HCT116 (cell line): ENCODE measurements around the gene R3HDM4. TPM values are rescaled to one million over a fixed set of nuclear protein-coding genes. Genes with fewer than 3 reads are reported as not detected.

Experiments
- ATAC-seq: fragments of 200-7000 bp; cut with Tn5 transposase; 2 replicates; pipeline ENCODE4 v1.9.1; 2020; ENCODE audit warnings: mild to moderate bottlenecking, moderate library complexity
- BruUV-seq: library from RNA; stranded (reverse); fragments of 400-500 nt; replicated peaks from 2 replicates; lab custom pipeline; 2021; lab: Mats Ljungman, UMichigan
- CTCF ChIA-PET: fragments of 300-600 bp; sonication (Branson Sonifier 250); formaldehyde crosslinking; loops from one replicate; lab custom pipeline; 2021; ENCODE audit warnings: antibody characterized with exemption; lab: Charles Lee
- POLR2A ChIA-PET: fragments of 300-600, 350-600 bp; sonication (Branson Sonifier 250); formaldehyde crosslinking; loops from one replicate; lab custom pipeline; 2021; ENCODE audit warnings: antibody characterized with exemption; lab: Charles Lee
- RAD21 ChIA-PET, 2 experiments: fragments of 300-600 bp; sonication (Branson Sonifier 250); formaldehyde crosslinking; loops; one replicate each; lab custom pipeline; 2023; ENCODE audit warnings: low total read pairs in 2 of 2; ENCODE audit not compliant: uncharacterized antibody in 2 of 2, unreplicated experiment in 2 of 2, low non-redundant PET in 1 of 2; lab: Charles Lee
- DNase-seq: peaks from one replicate; pipeline ENCODE4 v3.0.0-alpha.2; 2010; ENCODE audit warnings: low read depth, low spot score
- H2AFZ ChIP-seq: fragments of 200-600 bp; shearing (Covaris generic), sonication (generic); 2 replicates; pipeline ENCODE4 v1.6.1; 2017; ENCODE audit warnings: low read depth, mixed run types, mixed read lengths, antibody characterized with exemption, low read length; ENCODE audit not compliant: poor library complexity, severe bottlenecking
- H3K27ac ChIP-seq: 2 replicates; pipeline ENCODE4 v1.5.1; 2012; ENCODE audit warnings: low read depth, low read length
- H3K27me3 ChIP-seq: fragments of 200-600 bp; sonication (generic); 2 replicates; pipeline ENCODE4 v1.6.1; 2016; ENCODE audit warnings: mixed run types, low read length, mixed read lengths; ENCODE audit not compliant: insufficient read depth
- H3K36me3 ChIP-seq, 2 experiments: fragments of 200-500 bp in 1 of 2; fragments of 200-600 bp in 1 of 2; sonication (Bioruptor generic) in 1 of 2; sonication (generic) in 1 of 2; 2 replicates each; pipeline versions ENCODE4 v1.5.1 to v1.6.1; 2014 to 2016; ENCODE audit warnings: low read length in 2 of 2, inconsistent platforms in 1 of 2, mixed read lengths in 1 of 2, mixed run types in 1 of 2; ENCODE audit not compliant: insufficient read depth in 2 of 2, control insufficient read depth in 1 of 2
- H3K4me1 ChIP-seq, 2 experiments: fragments of 200-600 bp in 1 of 2; sonication (generic) in 1 of 2; 2 replicates each; pipeline versions ENCODE4 v1.5.1 to v1.6.1; 2012 to 2017; ENCODE audit warnings: low read length in 2 of 2, inconsistent platforms in 1 of 2, mild to moderate bottlenecking in 1 of 2, mixed read lengths in 1 of 2, mixed run types in 1 of 2, moderate library complexity in 1 of 2; ENCODE audit not compliant: insufficient read depth in 2 of 2, control insufficient read depth in 1 of 2
- H3K4me2 ChIP-seq: fragments of 200-600 bp; sonication (generic); 2 replicates; pipeline ENCODE4 v1.6.1; 2017; ENCODE audit warnings: mixed run types, low read length, mixed read lengths
- H3K4me3 ChIP-seq, 2 experiments: fragments of 200-600 bp in 1 of 2; sonication (generic) in 1 of 2; replicated peaks in 1 of 2; 2 replicates each; pipeline ENCODE4 v1.5.1; 2011 to 2016; ENCODE audit warnings: low read length in 2 of 2, control low read depth in 1 of 2, low read depth in 1 of 2, mild to moderate bottlenecking in 1 of 2, mixed read lengths in 1 of 2, mixed run types in 1 of 2
- H3K79me2 ChIP-seq: fragments of 200-600 bp; sonication (generic); 2 replicates; pipeline ENCODE4 v1.6.1; 2017; ENCODE audit warnings: mild to moderate bottlenecking, mixed run types, low read length, moderate library complexity, mixed read lengths; ENCODE audit not compliant: insufficient read depth
- H3K9ac ChIP-seq: fragments of 200-600 bp; sonication (generic); 2 replicates; pipeline ENCODE4 v1.6.1; 2016; ENCODE audit warnings: low read length, mixed read lengths
- H3K9me2 ChIP-seq: fragments of 200-600 bp; sonication (generic), shearing (Covaris generic); 2 replicates; pipeline ENCODE4 v1.6.1; 2017; ENCODE audit warnings: mixed run types, mild to moderate bottlenecking, moderate library complexity; ENCODE audit not compliant: insufficient read depth
- H3K9me3 ChIP-seq, 2 experiments: fragments of 200-500 bp in 1 of 2; fragments of 200-600 bp in 1 of 2; sonication (Bioruptor generic) in 1 of 2; sonication (generic) in 1 of 2; 2 replicates each; pipeline ENCODE4 v1.6.1; 2014 to 2017; ENCODE audit warnings: low read length in 2 of 2, mixed read lengths in 2 of 2, inconsistent platforms in 1 of 2, low read depth in 1 of 2, mild to moderate bottlenecking in 1 of 2, mixed run types in 1 of 2, moderate library complexity in 1 of 2; ENCODE audit not compliant: control insufficient read depth in 1 of 2, insufficient read depth in 1 of 2
- H4K20me1 ChIP-seq: fragments of 200-600 bp; sonication (generic), shearing (Covaris generic); 2 replicates; pipeline ENCODE4 v1.6.1; 2017; ENCODE audit warnings: mixed run types, mild to moderate bottlenecking, moderate library complexity; ENCODE audit not compliant: insufficient read depth
- ATF3 ChIP-seq: IDR thresholded peaks from 2 replicates; pipeline ENCODE4 v1.6.1; 2012
- EGR1 ChIP-seq: IDR thresholded peaks from 2 replicates; pipeline ENCODE4 v1.6.1; 2012; ENCODE audit warnings: low read depth
- ELF1 ChIP-seq: IDR thresholded peaks from 2 replicates; pipeline ENCODE4 v1.6.1; 2012; ENCODE audit warnings: low read depth, borderline replicate concordance
- EZH2 ChIP-seq: fragments of 200-600 bp; sonication (generic); IDR thresholded peaks from 2 replicates; pipeline ENCODE4 v1.6.1; 2017; ENCODE audit warnings: antibody characterized with exemption, mixed run types
- JUND ChIP-seq: IDR thresholded peaks from 2 replicates; pipeline ENCODE4 v1.6.1; 2012
- POLR2AphosphoS5 ChIP-seq: IDR thresholded peaks from 2 replicates; pipeline ENCODE4 v1.6.1; 2011; ENCODE audit warnings: mild to moderate bottlenecking, low read depth, low read length, moderate library complexity
- RAD21 ChIP-seq: IDR thresholded peaks from 2 replicates; pipeline ENCODE4 v1.6.1; 2012; ENCODE audit warnings: low read depth, mild to moderate bottlenecking
- YY1 ChIP-seq: IDR thresholded peaks from 2 replicates; pipeline ENCODE4 v1.6.1; 2011; ENCODE audit warnings: low read length, low read depth, moderate library complexity, mild to moderate bottlenecking; ENCODE audit not compliant: insufficient replicate concordance; ENCODE audit errors: extremely low read depth
- ZFX ChIP-seq: fragments of 450-650 bp; IDR thresholded peaks from 2 replicates; pipeline ENCODE4 v1.6.1; 2017
- ZNF274 ChIP-seq: fragments of 200-500 bp; sonication (Bioruptor generic); IDR thresholded peaks from 2 replicates; pipeline ENCODE4 v1.6.1; 2014; ENCODE audit warnings: mild to moderate bottlenecking, low read depth, low read length, inconsistent platforms
- intact Hi-C: fragments of 100-400 bp; cut with micrococcal nuclease; formaldehyde crosslinking; loops from 2 replicates; pipeline ENCODE4 v1.10.0; 2022
- total RNA-seq: library from RNA; stranded (reverse); gene quantifications from one replicate; pipeline ENCODE4 v1.2.1, GENCODE V29; 2021; ENCODE audit not compliant: unreplicated experiment
- TF ChIP-seq, protein P1 (sequence below): IDR thresholded peaks from 2 replicates; pipeline ENCODE4 v1.6.1; 2012

R3HDM4 gene
- total RNA-seq, 1 experiment from 2014 or later, result 92.3 TPM

DNA sequence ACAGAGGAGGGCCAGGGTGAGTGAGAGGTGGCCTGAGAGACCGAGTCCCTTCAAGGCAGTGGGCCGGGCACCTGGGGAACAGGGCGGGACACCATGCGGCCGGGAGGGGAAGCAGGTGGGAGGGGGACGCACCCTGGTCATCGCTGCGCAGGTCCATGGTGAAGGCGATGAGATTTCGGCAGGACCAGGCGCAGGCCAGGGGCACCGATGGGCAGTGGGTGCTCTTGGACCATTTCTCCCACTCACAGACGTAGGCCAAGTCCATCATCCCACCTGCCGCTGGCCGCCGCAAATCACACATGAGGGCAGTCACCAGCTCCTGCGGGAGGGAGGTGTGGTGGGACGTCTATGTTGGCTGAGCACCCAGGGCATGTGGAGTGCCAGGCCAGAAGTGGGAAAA lies 22.2 kb downstream of the R3HDM4 start:
- ChIA-PET POLR2A (no interaction called here), RAD21 (no interaction called here), CTCF (no interaction called here)
- Histone ChIP-seq H3K4me2 (no peak overlapping the region), H3K9me3 (no peaks in the 10 kb centered on the region), H4K20me1 (no peaks in the 10 kb centered on the region), H2AFZ (no peak overlapping the region), H3K27ac (no peak overlapping the region; the same call in 1 of the 2 replicates), H3K4me1 (peaks cover 0 to 13% of the 10 kb centered on the region in 2 experiments; a peak in 2 of 4 replicates), H3K79me2 (peaks cover 12% of the 10 kb centered on the region; the same call in 1 of the 2 replicates), H3K9ac (no peak overlapping the region), H3K9me2 (no peaks in the 10 kb centered on the region), H3K4me3 (no peak overlapping the region), H3K27me3 (no peaks in the 10 kb centered on the region), H3K36me3 (peaks cover 9 to 19% of the 10 kb centered on the region in 2 experiments; a peak in 3 of 4 replicates)
- no TSS peak for BruUV-seq
- no peak for ATAC-seq
- intact Hi-C loops, result no loop called here
- no peak for TF ChIP-seq YY1
- TF ChIP-seq, protein P1, sequence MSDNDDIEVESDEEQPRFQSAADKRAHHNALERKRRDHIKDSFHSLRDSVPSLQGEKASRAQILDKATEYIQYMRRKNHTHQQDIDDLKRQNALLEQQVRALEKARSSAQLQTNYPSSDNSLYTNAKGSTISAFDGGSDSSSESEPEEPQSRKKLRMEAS, result no peak
- no peak for DNase-seq

- intact Hi-C loops, result no loop called here
- TF ChIP-seq ATF3 (no peak), EZH2 (no peak), RAD21 (no peak), ELF1 (no peak), ZFX (no peak), POLR2AphosphoS5 (no peak), ZNF274 (no peak), EGR1 (no peak), JUND (no peak)
- TF ChIP-seq, protein P1, result no peak
- no peak overlapping the region for H3K9ac ChIP-seq
- POLR2A ChIA-PET, result no interaction called here
- peaks cover 3 to 16% of the 10 kb centered on the region in 2 experiments; a peak in 3 of 4 replicates for H3K4me1 ChIP-seq
- no peak overlapping the region for H2AFZ ChIP-seq
- peaks cover 12% of the 10 kb centered on the region; the same call in 1 of the 2 replicates for H3K79me2 ChIP-seq
- RAD21 ChIA-PET, result no interaction called here
- no peaks in the 10 kb centered on the region for H3K9me2 ChIP-seq
- H3K36me3 ChIP-seq, result peaks cover 9 to 19% of the 10 kb centered on the region in 2 experiments; a peak in 3 of 4 replicates
- BruUV-seq, result no TSS peak
- H3K27me3 ChIP-seq, result no peaks in the 10 kb centered on the region
- H4K20me1 ChIP-seq, result no peaks in the 10 kb centered on the region
- H3K27ac ChIP-seq, result no peak overlapping the region; the same call in 1 of the 2 replicates
- ATAC-seq (no peak), DNase-seq (no peak)
- H3K9me3 ChIP-seq, result no peaks in the 10 kb centered on the region
- CTCF ChIA-PET, result no interaction called here
- H3K4me2 ChIP-seq, result no peak overlapping the region
- H3K4me3 ChIP-seq, result no peak overlapping the region
These were observed 23.2 kb downstream of the R3HDM4 start for GRCh38 chr19:889662-890295.
